Measurements from ENCODE around the gene BHLHE23.

BHLHE23 gene

GRCh38 chr20:63029358-63030121 is 22.8 kb upstream of the BHLHE23 start:
- Histone ChIP-seq H3K36me3 (ENCODE audit: control insufficient read depth in 1 of 2, insufficient read depth in 2 of 2, low read length in 2 of 2) (no peaks in the 10 kb centered on the region), H3K4me3 (ENCODE audit: low read depth in 1 of 2, low read length in 2 of 2) (no peak overlapping the region), H3K27me3 (ENCODE audit: low read depth, low read length) (peaks cover 22% of the 10 kb centered on the region), H3K27ac (ENCODE audit: low read length) (no peak overlapping the region), H3K4me1 (ENCODE audit: control insufficient read depth in 1 of 2, insufficient read depth in 2 of 2, low read length in 2 of 2) (peaks cover 0 to 7% of the 10 kb centered on the region in 2 donors), H3K9me3 (ENCODE audit: control insufficient read depth in 1 of 2, low read length in 2 of 2) (no peaks in the 10 kb centered on the region)

- Histone ChIP-seq H3K4me1 (ENCODE audit: control insufficient read depth in 1 of 2, insufficient read depth in 2 of 2, low read length in 2 of 2) (peaks cover 0 to 7% of the 10 kb centered on the region in 2 donors), H3K4me3 (ENCODE audit: low read depth in 1 of 2, low read length in 2 of 2) (no peak overlapping the region), H3K27ac (ENCODE audit: low read length) (no peak overlapping the region), H3K9me3 (ENCODE audit: control insufficient read depth in 1 of 2, low read length in 2 of 2) (no peaks in the 10 kb centered on the region), H3K36me3 (ENCODE audit: control insufficient read depth in 1 of 2, insufficient read depth in 2 of 2, low read length in 2 of 2) (no peaks in the 10 kb centered on the region), H3K27me3 (ENCODE audit: low read depth, low read length) (peaks cover 26% of the 10 kb centered on the region)
Observed at GRCh38 chr20:63028461-63028921, 21.7 kb upstream of the BHLHE23 start.

GRCh38 chr20:63027922-63028389 is 21.2 kb upstream of the BHLHE23 start:
- peaks cover 31% of the 10 kb centered on the region for H3K27me3 ChIP-seq (ENCODE audit: low read depth, low read length)
- H3K9me3 ChIP-seq (ENCODE audit: control insufficient read depth in 1 of 2, low read length in 2 of 2): no peaks in the 10 kb centered on the region

GRCh38 chr20:63027221-63027921 is 20.6 kb upstream of the BHLHE23 start:
- Histone ChIP-seq H3K9me3 (ENCODE audit: control insufficient read depth in 1 of 2, low read length in 2 of 2) (no peaks in the 10 kb centered on the region), H3K27ac (ENCODE audit: low read length) (no peak overlapping the region), H3K4me3 (ENCODE audit: low read depth in 1 of 2, low read length in 2 of 2) (no peak overlapping the region), H3K4me1 (ENCODE audit: control insufficient read depth in 1 of 2, insufficient read depth in 2 of 2, low read length in 2 of 2) (peaks cover 0 to 7% of the 10 kb centered on the region in 2 donors), H3K36me3 (ENCODE audit: control insufficient read depth in 1 of 2, insufficient read depth in 2 of 2, low read length in 2 of 2) (no peaks in the 10 kb centered on the region), H3K27me3 (ENCODE audit: low read depth, low read length) (peaks cover 31% of the 10 kb centered on the region)

More at GRCh38 chr20:63027922-63028389, 21.2 kb upstream of the BHLHE23 start:
- peaks cover 0 to 7% of the 10 kb centered on the region in 2 donors for H3K4me1 ChIP-seq (ENCODE audit: control insufficient read depth in 1 of 2, insufficient read depth in 2 of 2, low read length in 2 of 2)
- no peaks in the 10 kb centered on the region for H3K36me3 ChIP-seq (ENCODE audit: control insufficient read depth in 1 of 2, insufficient read depth in 2 of 2, low read length in 2 of 2)
- no peak overlapping the region for H3K27ac ChIP-seq (ENCODE audit: low read length)
- no peak overlapping the region for H3K4me3 ChIP-seq (ENCODE audit: low read depth in 1 of 2, low read length in 2 of 2)

- H3K27ac ChIP-seq (ENCODE audit: low read length): no peak overlapping the region
- H3K36me3 ChIP-seq (ENCODE audit: control insufficient read depth in 1 of 2, insufficient read depth in 2 of 2, low read length in 2 of 2): no peaks in the 10 kb centered on the region
- peaks cover 0 to 7% of the 10 kb centered on the region in 2 donors for H3K4me1 ChIP-seq (ENCODE audit: control insufficient read depth in 1 of 2, insufficient read depth in 2 of 2, low read length in 2 of 2)
- H3K4me3 ChIP-seq (ENCODE audit: low read depth in 1 of 2, low read length in 2 of 2): no peak overlapping the region
- H3K27me3 ChIP-seq (ENCODE audit: low read depth, low read length): peaks cover 31% of the 10 kb centered on the region
- H3K9me3 ChIP-seq (ENCODE audit: control insufficient read depth in 1 of 2, low read length in 2 of 2): no peaks in the 10 kb centered on the region
Observed at GRCh38 chr20:63026582-63027165, 19.9 kb upstream of the BHLHE23 start.

GRCh38 chr20:63025534-63026331 is 19.0 kb upstream of the BHLHE23 start:
- no peak overlapping the region for H3K4me3 ChIP-seq (ENCODE audit: low read depth in 1 of 2, low read length in 2 of 2)
- no peaks in the 10 kb centered on the region for H3K36me3 ChIP-seq (ENCODE audit: control insufficient read depth in 1 of 2, insufficient read depth in 2 of 2, low read length in 2 of 2)
- H3K4me1 ChIP-seq (ENCODE audit: control insufficient read depth in 1 of 2, insufficient read depth in 2 of 2, low read length in 2 of 2): peaks cover 0 to 7% of the 10 kb centered on the region in 2 donors
- no peak overlapping the region for H3K27ac ChIP-seq (ENCODE audit: low read length)
- H3K9me3 ChIP-seq (ENCODE audit: control insufficient read depth in 1 of 2, low read length in 2 of 2): peaks cover 0 to 3% of the 10 kb centered on the region in 2 donors
- H3K27me3 ChIP-seq (ENCODE audit: low read depth, low read length): peaks cover 31% of the 10 kb centered on the region

GRCh38 chr20:63024573-63025392 is 18.0 kb upstream of the BHLHE23 start:
- no peak overlapping the region for H3K4me3 ChIP-seq (ENCODE audit: low read depth in 1 of 2, low read length in 2 of 2)
- peaks cover 0 to 10% of the 10 kb centered on the region in 2 donors for H3K9me3 ChIP-seq (ENCODE audit: control insufficient read depth in 1 of 2, low read length in 2 of 2)
- no peak overlapping the region for H3K27ac ChIP-seq (ENCODE audit: low read length)
- H3K4me1 ChIP-seq (ENCODE audit: control insufficient read depth in 1 of 2, insufficient read depth in 2 of 2, low read length in 2 of 2): peaks cover 0 to 7% of the 10 kb centered on the region in 2 donors
- no peaks in the 10 kb centered on the region for H3K36me3 ChIP-seq (ENCODE audit: control insufficient read depth in 1 of 2, insufficient read depth in 2 of 2, low read length in 2 of 2)
- H3K27me3 ChIP-seq (ENCODE audit: low read depth, low read length): peaks cover 31% of the 10 kb centered on the region

GRCh38 chr20:63023936-63024571 is 17.3 kb upstream of the BHLHE23 start:
- H3K27me3 ChIP-seq (ENCODE audit: low read depth, low read length): peaks cover 31% of the 10 kb centered on the region
- H3K4me3 ChIP-seq (ENCODE audit: low read depth in 1 of 2, low read length in 2 of 2): no peak overlapping the region

GRCh38 chr20:63023071-63023935 is 16.5 kb upstream of the BHLHE23 start:
- Histone ChIP-seq H3K36me3 (ENCODE audit: control insufficient read depth in 1 of 2, insufficient read depth in 2 of 2, low read length in 2 of 2) (no peaks in the 10 kb centered on the region), H3K9me3 (ENCODE audit: control insufficient read depth in 1 of 2, low read length in 2 of 2) (peaks cover 0 to 10% of the 10 kb centered on the region in 2 donors), H3K27ac (ENCODE audit: low read length) (no peak overlapping the region), H3K27me3 (ENCODE audit: low read depth, low read length) (peaks cover 31% of the 10 kb centered on the region), H3K4me1 (ENCODE audit: control insufficient read depth in 1 of 2, insufficient read depth in 2 of 2, low read length in 2 of 2) (peaks cover 0 to 7% of the 10 kb centered on the region in 2 donors), H3K4me3 (ENCODE audit: low read depth in 1 of 2, low read length in 2 of 2) (no peak overlapping the region)

More at GRCh38 chr20:63023936-63024571, 17.3 kb upstream of the BHLHE23 start:
- Histone ChIP-seq H3K27ac (ENCODE audit: low read length) (no peak overlapping the region), H3K9me3 (ENCODE audit: control insufficient read depth in 1 of 2, low read length in 2 of 2) (peaks cover 0 to 10% of the 10 kb centered on the region in 2 donors), H3K4me1 (ENCODE audit: control insufficient read depth in 1 of 2, insufficient read depth in 2 of 2, low read length in 2 of 2) (peaks cover 0 to 7% of the 10 kb centered on the region in 2 donors), H3K36me3 (ENCODE audit: control insufficient read depth in 1 of 2, insufficient read depth in 2 of 2, low read length in 2 of 2) (no peaks in the 10 kb centered on the region)

Measured in muscle layer of duodenum (tissue), 2 donors.